ENCODE data around the gene PARD3. TPM values are rescaled to one million over a fixed set of nuclear protein-coding genes. Genes with fewer than 3 reads are reported as not detected.
"Not testable (repeated sequence)": the region's sequence is repeated elsewhere in the genome, so short reads cannot be mapped to it uniquely, and the experiment has no call there.

The PARD3 gene
- total RNA-seq, 1 experiment from 2014 or later: 154 TPM

DNA sequence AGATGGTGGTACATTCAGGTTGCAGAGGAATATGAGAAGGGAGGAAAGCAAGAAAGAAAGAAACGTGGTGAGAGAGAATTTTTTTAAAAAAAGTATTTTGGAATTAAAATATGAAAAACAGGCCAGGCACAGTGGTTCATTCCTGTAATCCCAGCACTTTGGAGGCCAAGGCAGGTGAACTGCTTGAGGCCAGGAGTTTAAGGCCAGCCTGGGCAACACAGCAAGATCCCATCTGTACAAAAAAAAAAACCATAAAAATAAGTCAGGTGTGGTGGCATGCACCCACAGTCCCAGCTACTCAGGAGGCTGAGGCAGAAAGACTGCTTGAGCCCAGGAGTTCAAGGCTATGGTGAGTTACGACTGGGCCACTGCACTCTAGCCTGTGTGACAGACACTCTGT lies 112.1 kb downstream of the PARD3 start:
- ATAC-seq (no peak), DNase-seq (no peak)
- Histone ChIP-seq H3K27ac (ENCODE audit: low read length) (no peak overlapping the region), H4K20me1 (ENCODE audit: low read length) (peaks cover 25% of the 10 kb centered on the region; the same call in 1 of the 2 replicates), H3K79me2 (ENCODE audit: low read length) (peaks cover 92% of the 10 kb centered on the region), H3F3A (ENCODE audit: low read length, unreplicated experiment) (peaks cover 13% of the 10 kb centered on the region), H3K36me3 (ENCODE audit: low read depth, low read length) (no peaks in the 10 kb centered on the region), H3K9ac (ENCODE audit: low read length) (no peak overlapping the region), H3K4me3 (ENCODE audit: low read length) (no peak overlapping the region), H2AFZ (ENCODE audit: low read length) (no peak overlapping the region), H3K27me3 (ENCODE audit: low read length) (no peaks in the 10 kb centered on the region), H3K4me2 (ENCODE audit: low read length) (no peak overlapping the region), H3K4me1 (ENCODE audit: insufficient read depth, low read length) (peaks cover 48% of the 10 kb centered on the region), H3K9me3 (ENCODE audit: low read length) (no peaks in the 10 kb centered on the region), H3K9me2 (replicated peaks; ENCODE audit: low read length) (no peaks in the 10 kb centered on the region)
- POLR2A ChIA-PET (ENCODE audit: unreplicated experiment): no interaction called here
- TF ChIP-seq CTCF (conservative IDR thresholded peaks at IDR 0.05; ENCODE audit: low read depth, low read length): no peak
- TF ChIP-seq EZH2phosphoT487 (IDR thresholded peaks at IDR 0.05; ENCODE audit: borderline replicate concordance, low read length): no peak
- TF ChIP-seq EZH2 (IDR thresholded peaks at IDR 0.05; ENCODE audit: low read length, unreplicated experiment): no peak
- no TSS peak for BruUV-seq (replicated peaks)
- intact Hi-C loops (cut with micrococcal nuclease): no loop called here
- CTCF ChIA-PET: no interaction called here

DNA sequence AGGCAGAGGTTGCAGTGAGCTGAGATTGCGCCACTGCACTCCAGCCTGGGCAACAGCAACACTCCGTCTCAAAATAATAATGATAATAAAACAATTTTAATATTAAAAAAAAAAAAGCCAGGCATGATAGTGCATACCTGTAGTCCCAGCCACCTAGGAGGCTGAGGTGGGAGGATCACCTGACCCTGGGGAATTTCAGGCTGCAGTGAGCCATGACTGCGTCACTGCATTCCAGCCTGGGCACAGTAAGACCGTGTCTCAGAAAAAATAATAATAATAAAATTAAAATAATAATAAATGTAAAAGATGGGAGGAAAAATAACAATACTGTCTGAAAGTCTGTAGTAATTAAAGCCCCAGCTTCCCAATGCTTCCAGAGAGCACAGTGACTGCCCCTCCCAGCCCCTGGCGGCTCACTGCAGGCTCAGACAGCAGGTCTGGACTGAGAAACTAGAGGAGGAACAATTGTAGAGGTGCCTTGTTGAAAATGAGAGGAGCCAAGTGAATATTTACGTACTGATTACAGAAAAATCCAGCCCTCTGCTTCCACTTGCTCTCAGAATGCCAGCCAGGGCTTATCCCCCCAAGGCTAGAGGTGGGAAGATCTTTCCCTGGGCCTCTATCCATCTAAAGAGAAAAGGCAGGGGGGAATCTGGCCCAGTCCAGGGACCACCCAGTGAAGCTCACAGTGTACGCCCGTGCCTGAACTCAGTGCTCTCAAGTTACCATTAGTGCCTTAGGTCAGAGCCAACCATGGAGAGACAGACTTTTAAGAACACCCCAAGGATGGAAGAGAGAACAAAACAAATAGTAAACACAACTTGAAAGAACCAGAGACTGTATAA lies 112.8 kb downstream of the PARD3 start:
- no peak overlapping the region for H3K9ac ChIP-seq (ENCODE audit: low read length)
- no peak for TF ChIP-seq CTCF (conservative IDR thresholded peaks at IDR 0.05; ENCODE audit: low read depth, low read length)
- intact Hi-C loops (cut with micrococcal nuclease): no loop called here
- H3K4me3 ChIP-seq (ENCODE audit: low read length): no peak overlapping the region
- no peaks in the 10 kb centered on the region for H3K27me3 ChIP-seq (ENCODE audit: low read length)
- no peak for ATAC-seq
- peaks cover 13% of the 10 kb centered on the region for H3F3A ChIP-seq (ENCODE audit: low read length, unreplicated experiment)
- H4K20me1 ChIP-seq (ENCODE audit: low read length): peaks cover 28% of the 10 kb centered on the region
- no peaks in the 10 kb centered on the region for H3K9me3 ChIP-seq (ENCODE audit: low read length)
- H2AFZ ChIP-seq (ENCODE audit: low read length): no peak overlapping the region
- H3K4me1 ChIP-seq (ENCODE audit: insufficient read depth, low read length): peaks cover 53% of the 10 kb centered on the region
- peak; percentile 54 for DNase-seq
- H3K4me2 ChIP-seq (ENCODE audit: low read length): no peak overlapping the region
- H3K27ac ChIP-seq (ENCODE audit: low read length): no peak overlapping the region
- H3K36me3 ChIP-seq (ENCODE audit: low read depth, low read length): no peaks in the 10 kb centered on the region
- no peaks in the 10 kb centered on the region for H3K9me2 ChIP-seq (replicated peaks; ENCODE audit: low read length)
- BruUV-seq (replicated peaks): no TSS peak
- POLR2A ChIA-PET (ENCODE audit: unreplicated experiment): no interaction called here
- CTCF ChIA-PET: no interaction called here
- H3K79me2 ChIP-seq (ENCODE audit: low read length): peaks cover 92% of the 10 kb centered on the region

- Histone ChIP-seq H3K4me2 (ENCODE audit: low read length) (no peak overlapping the region), H3K9ac (ENCODE audit: low read length) (no peak overlapping the region), H3K27me3 (ENCODE audit: low read length) (no peaks in the 10 kb centered on the region), H3K9me3 (ENCODE audit: low read length) (no peaks in the 10 kb centered on the region), H3K4me1 (ENCODE audit: insufficient read depth, low read length) (peaks cover 64% of the 10 kb centered on the region), H3K36me3 (ENCODE audit: low read depth, low read length) (no peaks in the 10 kb centered on the region), H3K9me2 (replicated peaks; ENCODE audit: low read length) (no peaks in the 10 kb centered on the region), H3F3A (ENCODE audit: low read length, unreplicated experiment) (peaks cover 16% of the 10 kb centered on the region), H2AFZ (ENCODE audit: low read length) (no peak overlapping the region), H3K79me2 (ENCODE audit: low read length) (peaks cover 89% of the 10 kb centered on the region), H3K4me3 (ENCODE audit: low read length) (no peak overlapping the region), H3K27ac (ENCODE audit: low read length) (no peak overlapping the region), H4K20me1 (ENCODE audit: low read length) (peaks cover 35% of the 10 kb centered on the region)
- ChIA-PET CTCF (no interaction called here), POLR2A (ENCODE audit: unreplicated experiment) (no interaction called here)
- no peak for TF ChIP-seq EZH2phosphoT487 (IDR thresholded peaks at IDR 0.05; ENCODE audit: borderline replicate concordance, low read length)
- TF ChIP-seq EZH2 (IDR thresholded peaks at IDR 0.05; ENCODE audit: low read length, unreplicated experiment): no peak
- TF ChIP-seq CTCF (conservative IDR thresholded peaks at IDR 0.05; ENCODE audit: low read depth, low read length): no peak
- intact Hi-C loops (cut with micrococcal nuclease): no loop called here
- no peak for ATAC-seq
- no TSS peak for BruUV-seq (replicated peaks)
- DNase-seq: no peak
Measured at GRCh38 chr10:34701194-34701593, 113.9 kb downstream of the PARD3 start.

DNA sequence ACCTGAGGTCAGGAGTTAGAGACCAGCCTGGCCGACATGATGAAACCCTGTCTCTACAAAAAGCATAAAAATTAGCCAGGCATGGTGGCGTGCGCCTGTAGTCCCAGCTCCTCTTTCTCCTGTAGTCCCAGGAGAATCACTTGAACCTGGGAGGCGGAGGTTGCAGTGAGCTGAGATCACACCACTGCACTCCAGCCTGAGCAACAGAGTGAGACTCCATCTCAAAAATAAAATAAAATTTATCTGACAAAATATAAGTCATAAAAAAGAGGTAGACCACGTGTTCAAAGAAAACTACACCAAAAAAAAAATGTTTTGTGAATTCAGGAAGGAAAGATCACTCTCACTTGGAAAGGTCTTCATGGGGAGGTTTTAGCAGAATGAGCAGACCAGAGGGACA lies 114.3 kb downstream of the PARD3 start:
- not testable (repeated sequence) for H3K27me3 ChIP-seq (ENCODE audit: low read length); H3K4me2 ChIP-seq (ENCODE audit: low read length); BruUV-seq (replicated peaks)

More for the DNA sequence above, 114.3 kb downstream of the PARD3 start:
- H3F3A ChIP-seq (ENCODE audit: low read length, unreplicated experiment): peaks cover 21% of the 10 kb centered on the region
- H2AFZ ChIP-seq (ENCODE audit: low read length); CTCF ChIA-PET; H3K36me3 ChIP-seq (ENCODE audit: low read depth, low read length); H3K4me3 ChIP-seq (ENCODE audit: low read length); DNase-seq; H3K27ac ChIP-seq (ENCODE audit: low read length); intact Hi-C loops (cut with micrococcal nuclease); POLR2A ChIA-PET (ENCODE audit: unreplicated experiment); H3K9me3 ChIP-seq (ENCODE audit: low read length); H3K9ac ChIP-seq (ENCODE audit: low read length); H3K9me2 ChIP-seq (replicated peaks; ENCODE audit: low read length); ATAC-seq: not testable (repeated sequence)
- H3K4me1 ChIP-seq (ENCODE audit: insufficient read depth, low read length): peaks cover 66% of the 10 kb centered on the region
- H4K20me1 ChIP-seq (ENCODE audit: low read length): peaks cover 35% of the 10 kb centered on the region
- peaks cover 89% of the 10 kb centered on the region for H3K79me2 ChIP-seq (ENCODE audit: low read length)
